Endothelial cell (in vitro differentiated cells): ENCODE measurements around the gene MNAT1. TPM values are rescaled to one million over a fixed set of nuclear protein-coding genes. Genes with fewer than 3 reads are reported as not detected.

Experiments used
- DNase-seq: peaks from one replicate; pipeline ENCODE4 v3.0.0; 2021; ENCODE audit warnings: low spot score
- H3K27ac Mint-ChIP-seq: one replicate; pipeline ENCODE4 v1.8.0; 2021; ENCODE audit warnings: mixed read lengths, inconsistent platforms; ENCODE audit not compliant: unreplicated experiment
- H3K27me3 Mint-ChIP-seq: one replicate; pipeline ENCODE4 v1.8.0; 2021; ENCODE audit warnings: mild to moderate bottlenecking, moderate library complexity, mixed read lengths, inconsistent platforms; ENCODE audit not compliant: unreplicated experiment
- H3K36me3 Mint-ChIP-seq: one replicate; pipeline ENCODE4 v1.8.0; 2021; ENCODE audit warnings: mild to moderate bottlenecking, low read depth, mixed read lengths, inconsistent platforms; ENCODE audit not compliant: unreplicated experiment
- H3K4me1 Mint-ChIP-seq: one replicate; pipeline ENCODE4 v1.8.0; 2021; ENCODE audit warnings: mild to moderate bottlenecking, mixed read lengths, inconsistent platforms; ENCODE audit not compliant: unreplicated experiment
- H3K4me3 Mint-ChIP-seq: one replicate; pipeline ENCODE4 v1.8.0; 2021; ENCODE audit warnings: mild to moderate bottlenecking, mixed read lengths, inconsistent platforms; ENCODE audit not compliant: unreplicated experiment
- H3K9me3 Mint-ChIP-seq: one replicate; pipeline ENCODE4 v1.8.0; 2021; ENCODE audit warnings: mixed read lengths, inconsistent platforms; ENCODE audit not compliant: unreplicated experiment
- total RNA-seq: library from RNA; stranded (reverse); fragmentation: NEBNext Ultra II Directional; extraction: Animal tissue kit (Norgen Biotek cat#: 25700); gene quantifications from one replicate; pipeline ENCODE4 v1.2.1, GENCODE V29; 2021; ENCODE audit not compliant: unreplicated experiment
- TF ChIP-seq, protein P1 (sequence below): fragments of 200-600 bp; sonication (generic); IDR thresholded peaks from one replicate; pipeline ENCODE4 v1.5.0; 2021; ENCODE audit warnings: antibody characterized with exemption; ENCODE audit not compliant: unreplicated experiment

The MNAT1 gene
- total RNA-seq, 1 donor from 2014 or later = 27.8 TPM

DNA sequence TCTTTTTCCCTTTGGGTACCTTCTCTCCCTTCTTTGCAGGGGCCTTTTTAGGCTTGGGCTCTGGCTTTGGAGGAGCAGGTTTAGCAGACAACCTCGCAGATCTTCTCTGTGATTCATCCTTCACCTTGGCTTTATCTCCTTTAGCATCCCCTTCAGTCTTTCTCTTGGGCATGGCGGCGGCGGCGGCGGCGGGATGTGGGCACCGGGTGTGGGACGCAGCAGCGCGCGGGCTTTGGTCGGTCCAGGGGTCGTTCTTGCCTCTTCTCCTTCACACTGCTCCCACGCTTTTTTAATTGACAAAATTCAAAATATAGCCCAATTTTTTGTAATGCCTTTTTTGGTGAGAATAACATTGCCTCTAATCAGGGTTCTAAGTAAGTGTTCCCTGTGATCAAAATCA is 237.7 kb downstream of the MNAT1 start:
- Mint-ChIP-seq H3K9me3 (no peaks in the 10 kb centered on the region), H3K4me3 (no peak overlapping the region), H3K27me3 (no peaks in the 10 kb centered on the region), H3K27ac (no peak overlapping the region), H3K4me1 (peaks cover 4% of the 10 kb centered on the region), H3K36me3 (no peaks in the 10 kb centered on the region)
- TF ChIP-seq, protein P1, sequence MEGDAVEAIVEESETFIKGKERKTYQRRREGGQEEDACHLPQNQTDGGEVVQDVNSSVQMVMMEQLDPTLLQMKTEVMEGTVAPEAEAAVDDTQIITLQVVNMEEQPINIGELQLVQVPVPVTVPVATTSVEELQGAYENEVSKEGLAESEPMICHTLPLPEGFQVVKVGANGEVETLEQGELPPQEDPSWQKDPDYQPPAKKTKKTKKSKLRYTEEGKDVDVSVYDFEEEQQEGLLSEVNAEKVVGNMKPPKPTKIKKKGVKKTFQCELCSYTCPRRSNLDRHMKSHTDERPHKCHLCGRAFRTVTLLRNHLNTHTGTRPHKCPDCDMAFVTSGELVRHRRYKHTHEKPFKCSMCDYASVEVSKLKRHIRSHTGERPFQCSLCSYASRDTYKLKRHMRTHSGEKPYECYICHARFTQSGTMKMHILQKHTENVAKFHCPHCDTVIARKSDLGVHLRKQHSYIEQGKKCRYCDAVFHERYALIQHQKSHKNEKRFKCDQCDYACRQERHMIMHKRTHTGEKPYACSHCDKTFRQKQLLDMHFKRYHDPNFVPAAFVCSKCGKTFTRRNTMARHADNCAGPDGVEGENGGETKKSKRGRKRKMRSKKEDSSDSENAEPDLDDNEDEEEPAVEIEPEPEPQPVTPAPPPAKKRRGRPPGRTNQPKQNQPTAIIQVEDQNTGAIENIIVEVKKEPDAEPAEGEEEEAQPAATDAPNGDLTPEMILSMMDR = no peak
- DNase-seq = no peak

DNA sequence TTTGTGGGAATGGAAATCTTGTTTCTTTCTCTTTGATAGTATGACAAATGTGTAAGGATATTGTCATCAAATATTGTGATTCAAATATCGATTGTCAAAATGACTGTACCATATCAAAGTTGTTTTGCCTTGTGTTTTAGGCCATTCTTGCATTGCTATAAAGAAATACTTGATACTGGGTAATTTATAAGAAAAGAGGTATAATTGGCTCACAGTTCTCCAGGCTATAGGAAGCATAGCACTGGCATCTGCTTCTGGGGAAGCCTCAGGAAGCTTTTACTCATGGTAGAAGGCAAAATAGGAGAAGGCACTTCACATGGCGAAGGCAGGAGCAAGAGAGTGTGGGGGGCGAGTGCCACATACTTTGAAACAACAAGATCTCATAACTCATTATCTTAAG is 238.5 kb downstream of the MNAT1 start:
- Mint-ChIP-seq H3K27ac (no peak overlapping the region), H3K27me3 (no peaks in the 10 kb centered on the region), H3K36me3 (no peaks in the 10 kb centered on the region), H3K4me1 (peaks cover 4% of the 10 kb centered on the region), H3K9me3 (no peaks in the 10 kb centered on the region), H3K4me3 (no peak overlapping the region)
- no peak for DNase-seq
- TF ChIP-seq, protein P1 = no peak

DNA sequence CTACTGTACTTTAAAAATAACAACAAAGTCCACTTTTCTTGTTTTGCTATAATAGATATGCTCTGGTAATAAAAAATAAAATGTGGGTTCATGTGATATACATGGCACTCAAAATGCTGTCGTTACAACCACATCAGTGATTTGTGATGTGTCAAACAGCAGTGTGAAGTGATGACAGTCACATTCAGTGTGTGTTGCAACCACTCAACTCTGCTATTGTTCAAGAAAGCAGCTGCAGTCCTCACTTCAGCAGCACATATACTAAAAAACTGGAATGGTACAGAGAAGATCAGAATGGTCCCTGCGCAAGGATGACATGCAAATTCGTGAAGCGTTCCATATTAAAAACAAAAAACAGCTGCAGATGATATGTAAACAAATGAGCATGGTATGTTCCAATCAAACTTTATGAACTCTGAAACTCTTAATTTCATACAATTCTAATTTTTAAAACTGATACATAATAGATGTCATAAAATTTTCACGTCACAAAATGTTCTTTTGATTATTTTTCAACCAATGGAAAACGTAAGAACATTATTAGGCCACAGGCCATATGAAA is 239.6 kb downstream of the MNAT1 start:
- TF ChIP-seq, protein P1 = no peak
- H3K27ac Mint-ChIP-seq = no peak overlapping the region
- H3K27me3 Mint-ChIP-seq = no peaks in the 10 kb centered on the region
- no peak for DNase-seq
- no peak overlapping the region for H3K4me3 Mint-ChIP-seq
- H3K9me3 Mint-ChIP-seq = no peaks in the 10 kb centered on the region
- peaks cover 4% of the 10 kb centered on the region for H3K4me1 Mint-ChIP-seq
- H3K36me3 Mint-ChIP-seq = no peaks in the 10 kb centered on the region

DNA sequence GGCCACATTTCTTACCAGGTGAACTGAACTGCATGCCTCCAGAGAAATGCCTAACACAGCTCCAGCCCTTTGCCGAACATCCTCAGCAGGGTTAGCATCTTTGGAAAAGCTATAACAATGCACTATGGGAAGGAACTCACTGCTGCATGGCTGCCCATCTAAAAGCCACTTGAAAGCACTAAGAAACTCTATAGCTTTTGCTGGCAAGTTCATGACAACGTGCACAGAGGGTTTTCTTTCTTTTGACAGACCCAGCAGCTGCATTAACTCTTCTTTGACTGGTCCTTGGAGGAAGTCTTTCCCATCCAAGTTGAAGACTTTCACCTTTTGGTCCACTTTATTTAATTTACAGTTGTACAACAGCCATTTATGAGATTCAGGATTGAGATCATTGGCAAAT is 241.0 kb downstream of the MNAT1 start:
- Mint-ChIP-seq H3K27ac (no peak overlapping the region), H3K9me3 (no peaks in the 10 kb centered on the region), H3K27me3 (no peaks in the 10 kb centered on the region), H3K4me3 (no peak overlapping the region), H3K36me3 (no peaks in the 10 kb centered on the region), H3K4me1 (peaks cover 4% of the 10 kb centered on the region)
- no peak for DNase-seq
- TF ChIP-seq, protein P1 = no peak

DNA sequence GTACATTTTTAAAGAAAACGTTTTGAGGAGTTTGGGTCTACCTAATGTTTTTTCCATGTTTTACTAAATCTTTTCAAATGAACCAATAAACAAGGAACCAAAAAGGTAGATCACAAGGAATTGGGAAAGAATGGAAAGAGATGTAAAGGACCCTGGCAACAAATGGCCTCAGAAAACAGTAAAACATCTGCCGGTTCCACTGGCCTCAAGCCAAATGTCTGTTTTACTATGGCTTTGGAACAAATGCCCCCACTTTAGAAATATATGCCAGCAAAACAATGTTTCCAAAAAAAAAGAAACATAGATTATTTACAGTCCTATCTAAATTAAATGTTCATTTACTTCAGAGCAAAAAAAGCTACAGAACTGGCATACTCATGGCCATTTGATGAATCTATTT is 243.3 kb downstream of the MNAT1 start:
- no peaks in the 10 kb centered on the region for H3K9me3 Mint-ChIP-seq
- H3K4me1 Mint-ChIP-seq = no peaks in the 10 kb centered on the region
- H3K27me3 Mint-ChIP-seq = no peaks in the 10 kb centered on the region
- no peak for DNase-seq
- no peak overlapping the region for H3K27ac Mint-ChIP-seq
- no peaks in the 10 kb centered on the region for H3K36me3 Mint-ChIP-seq
- H3K4me3 Mint-ChIP-seq = no peak overlapping the region
- TF ChIP-seq, protein P1 = no peak
